Osteoblast (primary cell): ENCODE data around the gene NDUFA7. TPM values are rescaled to one million over a fixed set of nuclear protein-coding genes. Genes with fewer than 3 reads are reported as not detected.

Experiments
- DNase-seq: peaks from one replicate; pipeline ENCODE4 v3.0.0; 2011; ENCODE audit warnings: low spot score, mixed read lengths; ENCODE audit not compliant: insufficient read length; ENCODE audit errors: missing footprints
- H2AFZ ChIP-seq: 2 replicates; pipeline ENCODE4 v1.6.0; 2011; ENCODE audit warnings: mild to moderate bottlenecking, low read length
- H3K27ac ChIP-seq: 2 replicates; pipeline ENCODE4 v1.5.1; 2011; ENCODE audit warnings: mild to moderate bottlenecking, low read depth, low read length, moderate library complexity
- H3K27me3 ChIP-seq: 2 replicates; pipeline ENCODE4 v1.6.0; 2012; ENCODE audit warnings: mild to moderate bottlenecking, control low read depth, inconsistent platforms, low read length, moderate library complexity; ENCODE audit not compliant: insufficient read depth
- H3K36me3 ChIP-seq: 2 replicates; pipeline ENCODE4 v1.5.1; 2011; ENCODE audit warnings: mild to moderate bottlenecking, low read length, control low read depth, moderate library complexity; ENCODE audit not compliant: insufficient read depth
- H3K4me1 ChIP-seq: 2 replicates; pipeline ENCODE4 v1.5.1; 2011; ENCODE audit warnings: mild to moderate bottlenecking, low read length, control low read depth, moderate library complexity; ENCODE audit not compliant: insufficient read depth
- H3K4me2 ChIP-seq: 2 replicates; pipeline ENCODE4 v1.6.0; 2011; ENCODE audit warnings: mild to moderate bottlenecking, low read length; ENCODE audit not compliant: insufficient read depth
- H3K4me3 ChIP-seq: fragments of 200-600 bp; sonication (generic); 3 replicates; pipeline ENCODE4 v1.5.1; 2012; ENCODE audit warnings: mild to moderate bottlenecking, low read length, inconsistent platforms; ENCODE audit not compliant: insufficient read depth
- H3K79me2 ChIP-seq: 2 replicates; pipeline ENCODE4 v1.6.0; 2012; ENCODE audit warnings: mild to moderate bottlenecking, low read length, control low read depth, inconsistent platforms; ENCODE audit not compliant: insufficient read depth
- H3K9me3 ChIP-seq: 2 replicates; pipeline ENCODE4 v1.5.1; 2011; ENCODE audit warnings: low read depth, low read length, control low read depth
- H4K20me1 ChIP-seq: 2 replicates; pipeline ENCODE4 v1.6.0; 2012; ENCODE audit warnings: mild to moderate bottlenecking, low read length, control low read depth; ENCODE audit not compliant: insufficient read depth
- CTCF ChIP-seq: IDR thresholded peaks from 2 replicates; pipeline ENCODE4 v1.5.1; 2011; ENCODE audit warnings: mild to moderate bottlenecking, low read depth, low read length, moderate library complexity; ENCODE audit errors: extremely low read depth
- total RNA-seq: library from RNA; depleted of rRNA; stranded (reverse); fragments of >200 nt; gene quantifications from 2 replicates; pipeline ENCODE4 v1.2.3, GENCODE V29; 2012

NDUFA7 gene
- total RNA-seq, 1 donor: 9.0 TPM

GRCh38 chr19:8340341-8341096, 19.3 kb upstream of the NDUFA7 start:
- Histone ChIP-seq H2AFZ (no peak overlapping the region), H3K79me2 (no peaks in the 10 kb centered on the region), H3K4me1 (no peaks in the 10 kb centered on the region), H3K27me3 (peaks cover 42% of the 10 kb centered on the region), H3K36me3 (no peaks in the 10 kb centered on the region), H3K9me3 (no peaks in the 10 kb centered on the region), H4K20me1 (no peaks in the 10 kb centered on the region), H3K4me2 (no peak overlapping the region), H3K4me3 (no peak overlapping the region), H3K27ac (no peak overlapping the region)
- peak; percentile 6 for TF ChIP-seq CTCF
- peak; percentile 65 for DNase-seq

GRCh38 chr19:8338835-8339234, 17.7 kb upstream of the NDUFA7 start:
- no peak for DNase-seq
- no peaks in the 10 kb centered on the region for H3K9me3 ChIP-seq
- no peaks in the 10 kb centered on the region for H4K20me1 ChIP-seq
- H3K27me3 ChIP-seq: peaks cover 51% of the 10 kb centered on the region
- no peaks in the 10 kb centered on the region for H3K79me2 ChIP-seq
- no peak for TF ChIP-seq CTCF
- no peak overlapping the region for H3K4me3 ChIP-seq
- H2AFZ ChIP-seq: no peak overlapping the region
- H3K4me2 ChIP-seq: no peak overlapping the region
- H3K36me3 ChIP-seq: no peaks in the 10 kb centered on the region
- H3K27ac ChIP-seq: no peak overlapping the region
- no peaks in the 10 kb centered on the region for H3K4me1 ChIP-seq

GRCh38 chr19:8337728-8338127, 16.6 kb upstream of the NDUFA7 start:
- Histone ChIP-seq H4K20me1 (no peaks in the 10 kb centered on the region), H3K27me3 (peaks cover 52% of the 10 kb centered on the region)

GRCh38 chr19:8336660-8337059, 15.5 kb upstream of the NDUFA7 start:
- Histone ChIP-seq H2AFZ (no peak overlapping the region), H3K4me3 (no peak overlapping the region), H3K27me3 (peaks cover 44% of the 10 kb centered on the region), H3K79me2 (no peaks in the 10 kb centered on the region), H3K4me2 (no peak overlapping the region), H4K20me1 (no peaks in the 10 kb centered on the region), H3K36me3 (no peaks in the 10 kb centered on the region), H3K9me3 (no peaks in the 10 kb centered on the region), H3K4me1 (no peaks in the 10 kb centered on the region), H3K27ac (no peak overlapping the region)
- peak; percentile 58 for DNase-seq
- TF ChIP-seq CTCF: no peak

More at GRCh38 chr19:8337728-8338127, 16.6 kb upstream of the NDUFA7 start:
- H3K27ac ChIP-seq: no peak overlapping the region
- H3K9me3 ChIP-seq: no peaks in the 10 kb centered on the region
- H3K4me3 ChIP-seq: no peak overlapping the region
- H3K4me1 ChIP-seq: no peaks in the 10 kb centered on the region
- H3K4me2 ChIP-seq: no peak overlapping the region
- H3K36me3 ChIP-seq: no peaks in the 10 kb centered on the region
- peak; percentile 69 for DNase-seq
- no peak overlapping the region for H2AFZ ChIP-seq
- no peaks in the 10 kb centered on the region for H3K79me2 ChIP-seq
- no peak for TF ChIP-seq CTCF
